Fibroblast of lung (primary cell): ENCODE data around the gene MEG3. TPM values are rescaled to one million over a fixed set of nuclear protein-coding genes. Genes with fewer than 3 reads are reported as not detected.
A peak's percentile ranks its signal among the peaks of the same experiment; 100 is the strongest.

Experiments used
- DNase-seq, 2 donors: peaks; one replicate each; pipeline versions ENCODE4 v3.0.0 to v3.0.0-alpha.2; 2010; ENCODE audit warnings: low read depth in 2 of 2
- H2AFZ ChIP-seq: 2 replicates; pipeline ENCODE4 v1.5.1; 2012; ENCODE audit warnings: low read length, control low read depth, inconsistent platforms
- H3K27ac ChIP-seq: 2 replicates; pipeline ENCODE4 v1.5.1; 2011; ENCODE audit warnings: low read length, control low read depth; ENCODE audit not compliant: insufficient read depth
- H3K27me3 ChIP-seq: 2 replicates; pipeline ENCODE4 v1.5.1; 2011; ENCODE audit warnings: mild to moderate bottlenecking, low read length; ENCODE audit not compliant: control insufficient read depth, insufficient read depth
- H3K36me3 ChIP-seq: 2 replicates; pipeline ENCODE4 v1.5.1; 2011; ENCODE audit warnings: low read length; ENCODE audit not compliant: control insufficient read depth, insufficient read depth
- H3K4me1 ChIP-seq: 2 replicates; pipeline ENCODE4 v1.5.1; 2011; ENCODE audit warnings: low read length; ENCODE audit not compliant: control insufficient read depth, insufficient read depth; ENCODE audit errors: extremely low read depth
- H3K4me2 ChIP-seq: 2 replicates; pipeline ENCODE4 v1.5.1; 2011; ENCODE audit warnings: low read length, control low read depth; ENCODE audit not compliant: insufficient read depth; ENCODE audit errors: extremely low read depth
- H3K4me3 ChIP-seq, 4 experiments: fragments of 200-600 bp in 1 of 4; sonication (generic) in 1 of 4; replicated peaks in 1 of 4; 2 replicates each; pipeline ENCODE4 v1.5.1; 2011 to 2016; ENCODE audit warnings: low read length in 4 of 4, low read depth in 3 of 4, mild to moderate bottlenecking in 3 of 4, control low read depth in 2 of 4, inconsistent platforms in 1 of 4, mixed read lengths in 1 of 4; ENCODE audit not compliant: insufficient read depth in 1 of 4; ENCODE audit errors: control extremely low read depth in 1 of 4
- H3K79me2 ChIP-seq: 2 replicates; pipeline ENCODE4 v1.5.1; 2012; ENCODE audit warnings: mild to moderate bottlenecking, low read length, inconsistent platforms; ENCODE audit not compliant: control insufficient read depth, insufficient read depth
- H3K9ac ChIP-seq: 2 replicates; pipeline ENCODE4 v1.5.1; 2011; ENCODE audit warnings: mild to moderate bottlenecking, low read length, control low read depth; ENCODE audit not compliant: insufficient read depth
- H3K9me3 ChIP-seq: 2 replicates; pipeline ENCODE4 v1.5.1; 2012; ENCODE audit warnings: low read depth, low read length; ENCODE audit not compliant: control insufficient read depth, insufficient read depth
- H4K20me1 ChIP-seq: 2 replicates; pipeline ENCODE4 v1.5.1; 2011; ENCODE audit warnings: low read length; ENCODE audit not compliant: control insufficient read depth, insufficient read depth; ENCODE audit errors: extremely low read depth
- EZH2 ChIP-seq: IDR thresholded peaks from 2 replicates; pipeline ENCODE4 v1.5.1; 2012; ENCODE audit warnings: low read length, control low read depth, mild to moderate bottlenecking; ENCODE audit errors: missing control alignments
- polyA plus RNA-seq, 2 donors: library from polyadenylated mRNA; depleted of rRNA in 1 of 2; stranded (reverse) in 1 of 2; unstranded in 1 of 2; fragments of >200 nt; gene quantifications; 2 replicates each; pipeline ENCODE4 v1.2.1, GENCODE V29; 2011 to 2012; ENCODE audit warnings: missing spikeins in 1 of 2
- total RNA-seq: library from RNA; depleted of rRNA; stranded (reverse); fragments of >200 nt; gene quantifications from 2 replicates; pipeline ENCODE4 v1.2.1, GENCODE V29; 2014
- TF ChIP-seq, protein P1 (sequence below), 2 donors: IDR thresholded peaks in 1 of 2; conservative IDR thresholded peaks in 1 of 2; 1 replicate in 1 of 2; 2 replicates in 1 of 2; pipeline ENCODE4 v1.5.1; 2011 to 2012; ENCODE audit warnings: low read length in 2 of 2, control low read depth in 1 of 2, inconsistent platforms in 1 of 2, low read depth in 1 of 2, mild to moderate bottlenecking in 1 of 2

MEG3 gene
- total and polyA plus RNA-seq, 2 donors (not counting 1 experiment from before 2014, with no cell fraction given) = 104 to 182 TPM

DNA sequence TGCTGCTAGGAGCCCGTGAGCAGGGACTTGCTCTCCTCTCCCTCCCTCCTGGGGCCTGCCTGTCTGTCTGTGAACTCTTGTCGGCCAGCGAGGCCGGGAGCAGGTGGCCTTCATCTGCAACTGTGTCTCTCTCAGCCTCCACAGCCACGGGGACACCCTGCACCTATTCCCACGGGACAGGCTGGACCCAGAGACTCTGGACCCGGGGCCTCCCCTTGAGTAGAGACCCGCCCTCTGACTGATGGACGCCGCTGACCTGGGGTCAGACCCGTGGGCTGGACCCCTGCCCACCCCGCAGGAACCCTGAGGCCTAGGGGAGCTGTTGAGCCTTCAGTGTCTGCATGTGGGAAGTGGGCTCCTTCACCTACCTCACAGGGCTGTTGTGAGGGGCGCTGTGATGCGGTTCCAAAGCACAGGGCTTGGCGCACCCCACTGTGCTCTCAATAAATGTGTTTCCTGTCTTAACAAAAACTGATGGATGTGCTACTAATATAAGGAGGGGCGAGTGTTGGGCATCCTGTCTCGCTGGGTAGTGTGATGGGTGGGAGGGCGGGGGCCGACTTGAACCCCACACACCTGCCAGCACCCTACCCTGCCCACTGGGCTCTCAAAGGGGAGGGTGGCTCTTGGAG, 34.8 kb downstream of the MEG3 start:
- H3K27ac ChIP-seq = no peak overlapping the region
- TF ChIP-seq, protein P1, sequence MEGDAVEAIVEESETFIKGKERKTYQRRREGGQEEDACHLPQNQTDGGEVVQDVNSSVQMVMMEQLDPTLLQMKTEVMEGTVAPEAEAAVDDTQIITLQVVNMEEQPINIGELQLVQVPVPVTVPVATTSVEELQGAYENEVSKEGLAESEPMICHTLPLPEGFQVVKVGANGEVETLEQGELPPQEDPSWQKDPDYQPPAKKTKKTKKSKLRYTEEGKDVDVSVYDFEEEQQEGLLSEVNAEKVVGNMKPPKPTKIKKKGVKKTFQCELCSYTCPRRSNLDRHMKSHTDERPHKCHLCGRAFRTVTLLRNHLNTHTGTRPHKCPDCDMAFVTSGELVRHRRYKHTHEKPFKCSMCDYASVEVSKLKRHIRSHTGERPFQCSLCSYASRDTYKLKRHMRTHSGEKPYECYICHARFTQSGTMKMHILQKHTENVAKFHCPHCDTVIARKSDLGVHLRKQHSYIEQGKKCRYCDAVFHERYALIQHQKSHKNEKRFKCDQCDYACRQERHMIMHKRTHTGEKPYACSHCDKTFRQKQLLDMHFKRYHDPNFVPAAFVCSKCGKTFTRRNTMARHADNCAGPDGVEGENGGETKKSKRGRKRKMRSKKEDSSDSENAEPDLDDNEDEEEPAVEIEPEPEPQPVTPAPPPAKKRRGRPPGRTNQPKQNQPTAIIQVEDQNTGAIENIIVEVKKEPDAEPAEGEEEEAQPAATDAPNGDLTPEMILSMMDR (conservative IDR thresholded peaks at IDR 0.05 in 1 of 2, IDR thresholded peaks at IDR 0.05 in 1 of 2; ENCODE audit: low read depth in 1 of 2, low read length in 2 of 2) = no peak
- no peak for TF ChIP-seq EZH2
- H3K27me3 ChIP-seq = no peaks in the 10 kb centered on the region
- no peaks in the 10 kb centered on the region for H3K4me1 ChIP-seq
- no peaks in the 10 kb centered on the region for H4K20me1 ChIP-seq
- H3K36me3 ChIP-seq = peaks cover 4% of the 10 kb centered on the region
- no peak overlapping the region for H3K4me2 ChIP-seq
- H3K9me3 ChIP-seq = no peaks in the 10 kb centered on the region
- no peak for DNase-seq
- no peak overlapping the region for H3K9ac ChIP-seq
- no peak overlapping the region for H2AFZ ChIP-seq
- peaks cover 10% of the 10 kb centered on the region for H3K79me2 ChIP-seq
- H3K4me3 ChIP-seq = no peak overlapping the region

DNA sequence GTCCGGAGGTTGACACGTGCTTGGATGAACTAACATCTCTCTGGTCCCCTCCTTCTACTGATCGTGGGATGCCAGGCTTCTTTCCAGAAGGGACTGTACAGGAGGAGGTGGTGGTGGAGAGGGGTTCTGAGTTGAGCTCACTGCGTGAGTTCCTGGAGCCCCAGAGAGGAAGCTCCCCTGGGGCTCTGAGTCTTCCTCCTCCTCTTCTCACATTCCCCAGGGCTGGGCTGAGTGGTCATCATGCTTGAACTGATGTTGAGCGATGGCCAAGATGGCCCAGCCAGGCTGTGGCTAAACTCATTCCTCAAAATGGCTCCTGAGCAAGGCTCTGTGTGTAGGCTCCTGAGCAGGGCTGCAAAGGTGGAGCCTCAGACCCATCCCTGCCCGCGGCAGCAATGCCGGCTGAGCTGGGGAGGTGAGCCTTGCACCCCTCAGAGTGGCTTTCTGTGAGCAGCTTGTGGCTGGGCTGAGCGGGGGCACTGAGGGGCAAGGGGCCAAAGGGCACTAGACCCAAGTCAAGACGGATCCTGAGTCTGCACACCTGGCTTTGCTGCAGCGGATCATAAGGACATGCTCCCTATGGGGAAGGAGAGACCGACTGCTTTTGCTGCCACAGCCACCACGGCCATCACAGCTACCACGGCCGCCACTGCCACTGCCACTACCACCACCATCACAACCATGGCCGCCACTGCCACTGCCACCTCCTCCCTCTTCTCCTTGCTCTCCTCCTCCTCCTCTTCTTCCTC, 35.4 kb downstream of the MEG3 start:
- Histone ChIP-seq H3K4me1 (no peaks in the 10 kb centered on the region), H3K9me3 (no peaks in the 10 kb centered on the region), H3K27ac (no peak overlapping the region), H4K20me1 (no peaks in the 10 kb centered on the region), H3K27me3 (no peaks in the 10 kb centered on the region), H3K4me2 (no peak overlapping the region), H3K36me3 (peaks cover 5% of the 10 kb centered on the region), H3K9ac (no peak overlapping the region), H2AFZ (no peak overlapping the region), H3K79me2 (peaks cover 7% of the 10 kb centered on the region), H3K4me3 (no peak overlapping the region)
- peak in 1 of 2 donors; percentile 36 for DNase-seq
- TF ChIP-seq, protein P1 (conservative IDR thresholded peaks at IDR 0.05 in 1 of 2, IDR thresholded peaks at IDR 0.05 in 1 of 2; ENCODE audit: low read depth in 1 of 2, low read length in 2 of 2) = no peak
- TF ChIP-seq EZH2 = no peak

DNA sequence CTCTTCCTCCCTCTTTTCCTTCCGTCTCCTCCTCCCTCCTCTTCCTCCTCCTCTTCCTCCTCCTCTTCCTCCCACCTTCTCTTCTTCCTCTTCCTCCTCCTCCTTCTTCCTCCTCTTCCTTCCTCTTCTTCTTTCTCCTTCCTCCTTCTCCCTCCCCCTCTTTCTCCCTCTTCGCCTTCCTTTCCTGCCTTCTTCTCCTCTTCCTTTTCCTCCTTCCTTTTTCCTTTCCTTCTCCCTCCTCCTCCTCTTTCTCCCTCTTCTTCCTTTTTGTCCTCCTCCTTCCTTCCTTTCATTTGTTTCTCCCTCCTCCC, 36.0 kb downstream of the MEG3 start:
- Histone ChIP-seq H3K27ac (no peak overlapping the region), H3K36me3 (peaks cover 5% of the 10 kb centered on the region), H3K27me3 (no peaks in the 10 kb centered on the region), H3K4me2 (no peak overlapping the region), H2AFZ (no peak overlapping the region), H3K4me3 (no peak overlapping the region), H3K9ac (no peak overlapping the region), H3K9me3 (no peaks in the 10 kb centered on the region), H3K79me2 (peaks cover 5% of the 10 kb centered on the region), H3K4me1 (no peaks in the 10 kb centered on the region), H4K20me1 (no peaks in the 10 kb centered on the region)
- no peak for DNase-seq
- no peak for TF ChIP-seq EZH2
- TF ChIP-seq, protein P1 (conservative IDR thresholded peaks at IDR 0.05 in 1 of 2, IDR thresholded peaks at IDR 0.05 in 1 of 2; ENCODE audit: low read depth in 1 of 2, low read length in 2 of 2) = no peak
